HepG2 (cell line): ENCODE data around the gene SLC23A2. TPM values are rescaled to one million over a fixed set of nuclear protein-coding genes. Genes with fewer than 3 reads are reported as not detected.

Experiments used
- ADNP ChIP-seq: sonication (generic); formaldehyde crosslinking; IDR thresholded peaks from 2 replicates; pipeline ENCODE4 v1.4.0; 2020; ENCODE audit warnings: missing genetic modification reagents
- ARID2 ChIP-seq: sonication (generic); formaldehyde crosslinking; IDR thresholded peaks from 2 replicates; pipeline ENCODE4 v1.8.1; 2022; ENCODE audit warnings: mild to moderate bottlenecking, missing genetic modification reagents, borderline replicate concordance
- ATF3 ChIP-seq: sonication (generic); formaldehyde crosslinking; IDR thresholded peaks from 2 replicates; pipeline ENCODE4 v1.4.0; 2020; ENCODE audit warnings: missing genetic modification reagents
- FOXA1 ChIP-seq, 2 experiments: fragments of 450-650 bp in 1 of 2; sonication (generic) in 1 of 2; formaldehyde crosslinking in 1 of 2; IDR thresholded peaks; 2 replicates each; pipeline versions ENCODE4 v1.4.0 to v1.6.1; 2016 to 2020; ENCODE audit warnings: missing genetic modification reagents in 1 of 2
- FOXK2 ChIP-seq: fragments of 450-650 bp; IDR thresholded peaks from 2 replicates; pipeline ENCODE4 v1.6.1; 2016
- GRHL1 ChIP-seq: sonication (generic); formaldehyde crosslinking; conservative IDR thresholded peaks from 2 replicates; pipeline ENCODE4 v1.8.0; 2022; ENCODE audit warnings: missing genetic modification reagents
- HHEX ChIP-seq: IDR thresholded peaks from 2 replicates; pipeline ENCODE4 v1.6.1; 2016; ENCODE audit warnings: control low read depth
- HNRNPL ChIP-seq: fragments of 200-400 bp; formaldehyde crosslinking; IDR thresholded peaks from 2 replicates; pipeline ENCODE4 v1.6.1; 2017; ENCODE audit warnings: mild to moderate bottlenecking, low read depth, low read length
- MYNN ChIP-seq: sonication (generic); formaldehyde crosslinking; IDR thresholded peaks from 2 replicates; pipeline ENCODE4 v1.4.0; 2020; ENCODE audit warnings: mild to moderate bottlenecking, low read depth, missing genetic modification reagents
- NR2F2 ChIP-seq: IDR thresholded peaks from 2 replicates; pipeline ENCODE4 v1.6.1; 2012; ENCODE audit warnings: low read depth, inconsistent platforms, borderline replicate concordance
- REXO4 ChIP-seq: sonication (generic); formaldehyde crosslinking; IDR thresholded peaks from 2 replicates; pipeline ENCODE4 v1.8.0; 2022; ENCODE audit warnings: missing genetic modification reagents, mild to moderate bottlenecking, borderline replicate concordance
- SMC3 ChIP-seq: IDR thresholded peaks from 2 replicates; pipeline ENCODE4 v1.6.1; 2011; ENCODE audit warnings: low read length, improper control_type of control experiment
- SP140L ChIP-seq: sonication (generic); formaldehyde crosslinking; IDR thresholded peaks from 2 replicates; pipeline ENCODE4 v1.4.0; 2020; ENCODE audit warnings: missing genetic modification reagents, borderline replicate concordance
- TCF12 ChIP-seq, 2 experiments: fragments of 450-650 bp in 1 of 2; sonication (generic) in 1 of 2; formaldehyde crosslinking in 1 of 2; IDR thresholded peaks; 2 replicates each; pipeline versions ENCODE4 v1.6.1 to v1.8.0; 2017 to 2022; ENCODE audit warnings: antibody characterized with exemption in 1 of 2, mild to moderate bottlenecking in 1 of 2, missing genetic modification reagents in 1 of 2, moderate library complexity in 1 of 2
- TGIF2 ChIP-seq: IDR thresholded peaks from 2 replicates; pipeline ENCODE4 v1.6.1; 2016; ENCODE audit warnings: control low read depth, missing compliant biosample characterization
- ZBTB1 ChIP-seq: sonication (generic); formaldehyde crosslinking; IDR thresholded peaks from 2 replicates; pipeline ENCODE4 v1.4.0; 2020; ENCODE audit warnings: missing genetic modification reagents, borderline replicate concordance
- ZBTB25 ChIP-seq: IDR thresholded peaks from 2 replicates; pipeline ENCODE4 v1.6.1; 2018; ENCODE audit warnings: missing genetic modification reagents
- ZNF224 ChIP-seq: sonication (generic); formaldehyde crosslinking; IDR thresholded peaks from 2 replicates; pipeline ENCODE4 v1.5.0; 2020; ENCODE audit warnings: mild to moderate bottlenecking, missing genetic modification reagents
- ZNF275 ChIP-seq: sonication (generic); formaldehyde crosslinking; IDR thresholded peaks from 2 replicates; pipeline ENCODE4 v1.8.0; 2022; ENCODE audit warnings: missing genetic modification reagents, mild to moderate bottlenecking, inconsistent platforms, borderline replicate concordance
- ZNF367 ChIP-seq: sonication (generic); formaldehyde crosslinking; IDR thresholded peaks from 2 replicates; pipeline ENCODE4 v1.4.0; 2020; ENCODE audit warnings: missing genetic modification reagents, borderline replicate concordance
- ZNF441 ChIP-seq: sonication (generic); formaldehyde crosslinking; IDR thresholded peaks from 2 replicates; pipeline ENCODE4 v1.7.0; 2021; ENCODE audit warnings: missing genetic modification reagents, borderline replicate concordance
- ZNF550 ChIP-seq: sonication (generic); formaldehyde crosslinking; IDR thresholded peaks from 2 replicates; pipeline ENCODE4 v1.4.0; 2020; ENCODE audit warnings: mild to moderate bottlenecking, missing genetic modification reagents, borderline replicate concordance
- ZNF589 ChIP-seq: sonication (generic); formaldehyde crosslinking; conservative IDR thresholded peaks from 2 replicates; pipeline ENCODE4 v1.8.0; 2022; ENCODE audit warnings: mild to moderate bottlenecking, moderate library complexity, missing genetic modification reagents
- ZNF660 ChIP-seq: sonication (generic); formaldehyde crosslinking; IDR thresholded peaks from 2 replicates; pipeline ENCODE4 v1.5.1; 2020; ENCODE audit warnings: mild to moderate bottlenecking, low read depth, missing genetic modification reagents, borderline replicate concordance
- ZNF75D ChIP-seq: sonication (generic); formaldehyde crosslinking; IDR thresholded peaks from 2 replicates; pipeline ENCODE4 v1.8.1; 2023; ENCODE audit warnings: missing genetic modification reagents, mild to moderate bottlenecking, borderline replicate concordance
- ZNF83 ChIP-seq: sonication (generic); formaldehyde crosslinking; IDR thresholded peaks from 2 replicates; pipeline ENCODE4 v1.4.0; 2020; ENCODE audit warnings: missing genetic modification reagents, mild to moderate bottlenecking, borderline replicate concordance
- polyA plus RNA-seq, 8 experiments: library from polyadenylated mRNA; depleted of rRNA in 3 of 8; stranded (reverse) in 7 of 8; unstranded in 1 of 8; fragments of >200 nt; fragmentation: Illumina TruSeq in 4 of 8; extraction: Trizol in 4 of 8; gene quantifications; 2 replicates each; pipeline versions ENCODE4 v1.2.1 to v1.2.3, GENCODE V29; 2011 to 2016; ENCODE audit warnings: low read depth in 4 of 8, missing spikeins in 1 of 8, mixed read lengths in 1 of 8; ENCODE audit not compliant: insufficient read depth in 1 of 8
- total RNA-seq, 5 experiments: library from RNA; depleted of rRNA; stranded (reverse); fragments of >200 nt; fragmentation: Illumina TruSeq; extraction: Trizol; gene quantifications; 2 replicates each; pipeline ENCODE4 v1.2.3, GENCODE V29; 2016; ENCODE audit warnings: low read depth in 1 of 5

The SLC23A2 gene
- total and polyA plus RNA-seq, 2 of the 13 experiments (the other 11 are each of a cell fraction or from before 2014, with no cell fraction given), result 42.2 to 51.2 TPM

GRCh38 chr20:4973330-4974097, 27.8 kb downstream of the SLC23A2 start (continued):
- peak; percentile 29; the same call in 1 of the 2 replicates for TF ChIP-seq ADNP
- peak; percentile 1 for TF ChIP-seq SMC3
- peak; percentile 76 for TF ChIP-seq ATF3 (CRISPR knock-in tag)
- peak; percentile 58; the same call in 1 of the 2 replicates for TF ChIP-seq ZBTB1 (CRISPR knock-in tag)
- peak; percentile 58; the same call in 1 of the 2 replicates for TF ChIP-seq ZNF441 (CRISPR knock-in tag)
- TF ChIP-seq MYNN, result no peak; the same call in 1 of the 2 replicates
- peak; percentile 65; the same call in 1 of the 2 replicates for TF ChIP-seq ZNF275 (CRISPR knock-in tag)
- TF ChIP-seq TCF12 (IDR thresholded peaks at IDR 0.05), result no peak
- TF ChIP-seq TCF12 (CRISPR knock-in tag; IDR thresholded peaks at IDR 0.05), result peak; percentile 98
- TF ChIP-seq ZNF367 (CRISPR knock-in tag), result no peak
- no peak for TF ChIP-seq HNRNPL
- TF ChIP-seq ZNF224 (CRISPR knock-in tag), result no peak
- no peak for TF ChIP-seq ZNF660
- TF ChIP-seq TGIF2, result peak; percentile 98
- no peak for TF ChIP-seq REXO4
- peak; percentile 81 for TF ChIP-seq FOXK2
- TF ChIP-seq SP140L (CRISPR knock-in tag), result peak; percentile 53; the same call in 1 of the 2 replicates
- no peak for TF ChIP-seq ZNF75D (CRISPR knock-in tag)
- TF ChIP-seq NR2F2, result peak; percentile 92
- no peak for TF ChIP-seq ZNF550 (CRISPR knock-in tag)
- TF ChIP-seq FOXA1 (IDR thresholded peaks at IDR 0.05), result no peak
- peak; percentile 85 for TF ChIP-seq FOXA1 (CRISPR knock-in tag; IDR thresholded peaks at IDR 0.05)
- no peak for TF ChIP-seq GRHL1 (CRISPR knock-in tag)
- TF ChIP-seq ZNF83, result no peak
- peak; percentile 73 for TF ChIP-seq HHEX
- TF ChIP-seq ZBTB25 (CRISPR knock-in tag), result peak; percentile 96
- TF ChIP-seq ARID2 (CRISPR knock-in tag), result peak; percentile 92
- TF ChIP-seq ZNF589, result no peak
